Astrocyte (in vitro differentiated cells and primary cell): ENCODE measurements around the gene FNDC3A. TPM values are rescaled to one million over a fixed set of nuclear protein-coding genes. Genes with fewer than 3 reads are reported as not detected.
A peak's percentile ranks its signal among the peaks of the same experiment; 100 is the strongest.

Experiments
- DNase-seq: peaks from one replicate; pipeline ENCODE4 v3.0.0-alpha.2; 2010; ENCODE audit warnings: low read depth
- FAIRE-seq: peaks from 2 replicates; lab custom pipeline; 2011; peaks lifted over from hg19 to GRCh38; lab: Jason Lieb, UNC
- H2AFZ ChIP-seq: 2 replicates; pipeline ENCODE4 v1.6.0; 2012; ENCODE audit warnings: low read depth, low read length, inconsistent platforms
- H3K27ac ChIP-seq: 2 replicates; pipeline ENCODE4 v1.5.1; 2011; ENCODE audit warnings: low read depth, low read length, inconsistent platforms
- H3K27me3 ChIP-seq: 2 replicates; pipeline ENCODE4 v1.6.0; 2011; ENCODE audit warnings: low read length, inconsistent platforms; ENCODE audit not compliant: insufficient read depth
- H3K36me3 ChIP-seq: 2 replicates; pipeline ENCODE4 v1.5.1; 2011; ENCODE audit warnings: low read length, inconsistent platforms; ENCODE audit not compliant: insufficient read depth
- H3K4me1 ChIP-seq: 2 replicates; pipeline ENCODE4 v1.5.1; 2011; ENCODE audit warnings: low read length, inconsistent platforms; ENCODE audit not compliant: insufficient read depth
- H3K4me2 ChIP-seq: 2 replicates; pipeline ENCODE4 v1.6.0; 2012; ENCODE audit warnings: low read length, inconsistent platforms
- H3K4me3 ChIP-seq: 2 replicates; pipeline ENCODE4 v1.5.1; 2011; ENCODE audit warnings: low read depth, mild to moderate bottlenecking, low read length, inconsistent platforms; ENCODE audit not compliant: insufficient read depth
- H3K79me2 ChIP-seq: 2 replicates; pipeline ENCODE4 v1.6.0; 2012; ENCODE audit warnings: mild to moderate bottlenecking, low read length, inconsistent platforms; ENCODE audit not compliant: insufficient read depth
- H3K9ac ChIP-seq: 2 replicates; pipeline ENCODE4 v1.6.0; 2012; ENCODE audit warnings: mild to moderate bottlenecking, low read length, inconsistent platforms
- H3K9me3 ChIP-seq: 2 replicates; pipeline ENCODE4 v1.5.1; 2012; ENCODE audit warnings: low read depth, mild to moderate bottlenecking, low read length, inconsistent platforms; ENCODE audit not compliant: insufficient read depth
- H4K20me1 ChIP-seq: 2 replicates; pipeline ENCODE4 v1.6.0; 2012; ENCODE audit warnings: low read length, inconsistent platforms; ENCODE audit not compliant: insufficient read depth
- H3K27ac Mint-ChIP-seq: one replicate; pipeline ENCODE4 v1.8.0; 2021; ENCODE audit warnings: mild to moderate bottlenecking, mixed read lengths; ENCODE audit not compliant: unreplicated experiment
- H3K27me3 Mint-ChIP-seq: one replicate; pipeline ENCODE4 v1.8.0; 2021; ENCODE audit warnings: low read depth, mixed read lengths; ENCODE audit not compliant: unreplicated experiment
- H3K36me3 Mint-ChIP-seq: one replicate; pipeline ENCODE4 v1.8.0; 2021; ENCODE audit warnings: low read depth, mixed read lengths; ENCODE audit not compliant: unreplicated experiment
- H3K4me1 Mint-ChIP-seq: one replicate; pipeline ENCODE4 v1.8.0; 2021; ENCODE audit warnings: low read depth, mixed read lengths; ENCODE audit not compliant: unreplicated experiment
- H3K4me3 Mint-ChIP-seq: one replicate; pipeline ENCODE4 v1.8.0; 2021; ENCODE audit warnings: mild to moderate bottlenecking, moderate library complexity, mixed read lengths; ENCODE audit not compliant: unreplicated experiment
- H3K9me3 Mint-ChIP-seq: one replicate; pipeline ENCODE4 v1.8.0; 2021; ENCODE audit warnings: mild to moderate bottlenecking, mixed read lengths; ENCODE audit not compliant: unreplicated experiment
- EZH2 ChIP-seq: IDR thresholded peaks from 2 replicates; pipeline ENCODE4 v1.6.1; 2012; ENCODE audit warnings: mild to moderate bottlenecking, low read length, inconsistent platforms; ENCODE audit not compliant: insufficient read depth
- total RNA-seq: library from RNA; stranded (reverse); gene quantifications from 2 replicates; pipeline ENCODE4 v1.2.1, GENCODE V29; 2021
- TF ChIP-seq, protein P1 (sequence below): IDR thresholded peaks from 2 replicates; pipeline ENCODE4 v1.5.1; 2011; ENCODE audit warnings: low read depth, mild to moderate bottlenecking, inconsistent platforms, low read length, moderate library complexity; ENCODE audit not compliant: insufficient read depth

Gene FNDC3A
- total RNA-seq, 1 donor from 2014 or later = 82.6 TPM

DNA sequence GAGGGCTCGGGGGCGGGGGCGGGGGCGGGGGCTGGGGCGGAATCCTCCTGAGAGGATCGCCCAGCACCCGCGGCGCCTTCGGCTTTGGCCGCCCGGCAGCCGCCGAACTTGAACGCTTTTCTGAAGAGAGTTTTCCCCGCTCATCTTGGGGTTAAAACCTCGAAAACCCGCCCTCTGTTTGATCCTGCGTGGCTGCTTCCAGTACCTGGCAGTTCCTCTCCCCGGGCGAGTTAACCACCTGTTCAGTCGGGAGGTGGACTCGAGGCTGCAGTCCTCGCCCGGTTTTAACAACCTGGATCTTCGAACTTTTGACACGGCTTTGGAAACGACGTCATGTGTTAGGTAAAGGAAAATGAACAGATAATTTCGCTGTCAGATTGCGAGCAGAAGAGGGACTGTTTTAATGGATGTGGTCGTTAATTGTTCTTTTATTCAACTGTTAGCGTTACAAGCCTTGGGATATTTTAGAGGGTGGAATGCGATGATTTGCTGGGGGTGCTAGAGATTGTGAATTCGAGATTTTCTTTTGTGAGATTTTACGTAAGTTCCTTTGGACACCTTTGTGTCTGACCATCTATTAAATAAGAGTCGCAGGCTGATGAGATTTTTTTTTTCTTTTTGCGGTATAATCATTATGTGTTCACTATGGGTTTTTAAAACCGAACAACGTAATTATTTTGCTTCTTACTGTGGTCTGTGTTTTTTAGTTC lies 1.0 kb downstream of the FNDC3A start:
- FAIRE-seq = no peak
- Histone ChIP-seq H3K4me1 (peaks cover 3% of the 10 kb centered on the region), H3K79me2 (peaks cover 52% of the 10 kb centered on the region)

DNA sequence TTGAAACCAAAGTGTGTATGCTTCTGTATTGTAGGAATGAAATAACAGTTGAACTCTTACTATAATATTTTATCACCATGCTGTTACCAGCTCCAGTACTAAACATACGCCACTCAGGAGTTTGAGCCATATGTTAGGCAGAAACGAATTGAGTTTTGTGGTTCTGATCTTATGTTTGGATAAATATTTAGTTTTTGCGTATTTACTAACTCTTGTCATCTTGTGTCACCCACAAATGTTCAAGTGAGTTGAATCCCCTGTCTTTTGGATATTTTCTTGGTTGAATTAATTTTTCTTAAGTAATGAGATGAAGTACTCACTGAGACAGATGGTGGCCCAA lies 1.5 kb downstream of the FNDC3A start:
- Histone ChIP-seq H3K79me2 (peaks cover 57% of the 10 kb centered on the region), H2AFZ (peak overlapping the region; percentile 75), H3K27ac (peak overlapping the region; percentile 82), H3K4me1 (peaks cover 3% of the 10 kb centered on the region), H3K4me3 (peak overlapping the region; percentile 99), H3K27me3 (no peaks in the 10 kb centered on the region), H3K4me2 (peak overlapping the region; percentile 96), H3K9me3 (no peaks in the 10 kb centered on the region), H3K9ac (peak overlapping the region; percentile 97), H4K20me1 (peaks cover 11% of the 10 kb centered on the region), H3K36me3 (no peaks in the 10 kb centered on the region)
- Mint-ChIP-seq H3K27ac (peak overlapping the region; percentile 94), H3K27me3 (no peaks in the 10 kb centered on the region), H3K36me3 (peaks cover 2% of the 10 kb centered on the region), H3K9me3 (peaks cover 20% of the 10 kb centered on the region), H3K4me3 (peak overlapping the region; percentile 91), H3K4me1 (peaks cover 18% of the 10 kb centered on the region)
- FAIRE-seq (no peak), DNase-seq (no peak)
- TF ChIP-seq, protein P1, sequence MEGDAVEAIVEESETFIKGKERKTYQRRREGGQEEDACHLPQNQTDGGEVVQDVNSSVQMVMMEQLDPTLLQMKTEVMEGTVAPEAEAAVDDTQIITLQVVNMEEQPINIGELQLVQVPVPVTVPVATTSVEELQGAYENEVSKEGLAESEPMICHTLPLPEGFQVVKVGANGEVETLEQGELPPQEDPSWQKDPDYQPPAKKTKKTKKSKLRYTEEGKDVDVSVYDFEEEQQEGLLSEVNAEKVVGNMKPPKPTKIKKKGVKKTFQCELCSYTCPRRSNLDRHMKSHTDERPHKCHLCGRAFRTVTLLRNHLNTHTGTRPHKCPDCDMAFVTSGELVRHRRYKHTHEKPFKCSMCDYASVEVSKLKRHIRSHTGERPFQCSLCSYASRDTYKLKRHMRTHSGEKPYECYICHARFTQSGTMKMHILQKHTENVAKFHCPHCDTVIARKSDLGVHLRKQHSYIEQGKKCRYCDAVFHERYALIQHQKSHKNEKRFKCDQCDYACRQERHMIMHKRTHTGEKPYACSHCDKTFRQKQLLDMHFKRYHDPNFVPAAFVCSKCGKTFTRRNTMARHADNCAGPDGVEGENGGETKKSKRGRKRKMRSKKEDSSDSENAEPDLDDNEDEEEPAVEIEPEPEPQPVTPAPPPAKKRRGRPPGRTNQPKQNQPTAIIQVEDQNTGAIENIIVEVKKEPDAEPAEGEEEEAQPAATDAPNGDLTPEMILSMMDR = no peak
- no peak for TF ChIP-seq EZH2

More for the DNA sequence above, 1.0 kb downstream of the FNDC3A start:
- Histone ChIP-seq H3K9ac (peak overlapping the region; percentile 97), H2AFZ (peak overlapping the region; percentile 75), H3K9me3 (no peaks in the 10 kb centered on the region), H4K20me1 (peaks cover 11% of the 10 kb centered on the region), H3K27me3 (no peaks in the 10 kb centered on the region), H3K4me3 (peak overlapping the region; percentile 99), H3K36me3 (no peaks in the 10 kb centered on the region), H3K4me2 (peak overlapping the region; percentile 96), H3K27ac (peak overlapping the region; percentile 82)
- DNase-seq = peak; percentile 39
- peaks cover 18% of the 10 kb centered on the region for H3K4me1 Mint-ChIP-seq
- H3K9me3 Mint-ChIP-seq = peaks cover 22% of the 10 kb centered on the region
- H3K27me3 Mint-ChIP-seq = no peaks in the 10 kb centered on the region
- H3K36me3 Mint-ChIP-seq = peaks cover 2% of the 10 kb centered on the region
- TF ChIP-seq, protein P1 = no peak
- TF ChIP-seq EZH2 = no peak
- peak overlapping the region; percentile 84 for H3K27ac Mint-ChIP-seq
- peak overlapping the region; percentile 91 for H3K4me3 Mint-ChIP-seq

- DNase-seq (peak; percentile 56), FAIRE-seq (no peak)
- peak overlapping the region; percentile 96 for H3K4me2 ChIP-seq
- H3K27me3 ChIP-seq = no peaks in the 10 kb centered on the region
- Mint-ChIP-seq H3K4me3 (peak overlapping the region; percentile 78), H3K27me3 (no peaks in the 10 kb centered on the region), H3K9me3 (peaks cover 15% of the 10 kb centered on the region), H3K4me1 (peaks cover 18% of the 10 kb centered on the region), H3K36me3 (peaks cover 2% of the 10 kb centered on the region), H3K27ac (peak overlapping the region; percentile 51)
- H3K4me1 ChIP-seq = peaks cover 3% of the 10 kb centered on the region
- H3K79me2 ChIP-seq = peaks cover 65% of the 10 kb centered on the region
- TF ChIP-seq EZH2 = no peak
- TF ChIP-seq, protein P1 = no peak
- peaks cover 11% of the 10 kb centered on the region for H4K20me1 ChIP-seq
- H3K27ac ChIP-seq = peak overlapping the region; percentile 82
- no peaks in the 10 kb centered on the region for H3K36me3 ChIP-seq
- H2AFZ ChIP-seq = no peak overlapping the region
- H3K9me3 ChIP-seq = no peaks in the 10 kb centered on the region
- H3K9ac ChIP-seq = peak overlapping the region; percentile 97
- peak overlapping the region; percentile 99 for H3K4me3 ChIP-seq
Measured at GRCh38 chr13:48977973-48978372, 2.3 kb downstream of the FNDC3A start.
